ENCODE results near the gene RNF213.

Gene RNF213

DNA sequence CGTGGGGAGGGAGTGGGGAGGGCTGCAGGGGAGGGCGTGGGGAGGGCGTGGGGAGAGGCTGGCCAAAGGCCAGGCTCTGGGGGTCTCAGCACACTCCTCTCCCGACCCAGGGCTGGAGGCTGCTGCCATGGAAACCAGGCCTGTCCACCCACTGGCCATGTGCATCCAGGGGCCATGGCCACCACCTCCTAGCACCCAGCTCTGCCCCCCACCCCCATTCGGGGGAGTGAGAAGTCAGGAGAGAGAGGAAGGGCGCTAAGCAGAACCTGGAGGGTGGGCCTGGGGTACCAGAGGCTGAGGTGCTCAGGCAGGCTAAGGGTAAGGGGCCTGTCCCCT, 184.0 kb downstream of the RNF213 start:
- H3K9me2 ChIP-seq (replicated peaks; ENCODE audit: low read depth, low read length), result no peaks in the 10 kb centered on the region
- H4K20me1 ChIP-seq (ENCODE audit: insufficient read depth, low read length, poor library complexity, severe bottlenecking), result no peaks in the 10 kb centered on the region
- no peaks in the 10 kb centered on the region for H3F3A ChIP-seq (ENCODE audit: low read depth)

DNA sequence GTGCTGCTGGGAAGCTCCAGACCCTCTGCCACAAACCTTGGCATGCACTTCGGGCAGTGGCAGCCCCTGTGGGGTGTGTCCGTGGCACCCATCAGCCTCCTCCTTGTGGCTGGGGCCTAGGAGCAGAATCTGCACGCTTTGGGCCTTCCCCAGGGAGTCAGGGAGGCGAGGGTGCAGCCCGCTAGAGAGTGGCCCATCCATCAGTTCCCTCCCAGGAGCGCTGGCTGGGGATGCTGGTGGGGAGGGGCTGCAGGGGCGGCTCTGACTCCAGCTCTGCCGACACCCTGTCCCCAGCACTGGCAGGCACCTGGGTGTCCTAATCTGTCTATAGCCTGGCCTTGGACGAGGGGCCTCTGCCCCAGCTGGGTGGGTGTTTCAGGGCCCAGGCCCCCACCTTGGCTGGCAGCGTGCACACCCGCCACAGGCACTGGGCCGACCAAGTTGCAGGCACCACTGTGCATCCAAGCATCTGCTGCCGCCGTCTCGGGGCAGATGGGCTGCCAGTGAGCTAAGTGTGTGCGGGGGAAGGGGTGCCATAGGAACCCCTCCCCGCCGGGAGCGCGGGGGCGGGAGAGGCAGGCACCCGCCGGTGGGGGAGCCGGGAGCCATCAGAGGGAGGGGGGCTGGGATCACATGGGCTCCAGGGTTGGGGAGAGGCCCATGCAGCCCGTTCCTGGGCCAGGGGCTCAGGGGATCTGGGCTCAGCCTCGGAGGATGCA, 184.5 kb downstream of the RNF213 start:
- no peaks in the 10 kb centered on the region for H3K4me1 ChIP-seq (ENCODE audit: insufficient read depth, low read length, poor library complexity, severe bottlenecking)
- H3K79me2 ChIP-seq (ENCODE audit: insufficient read depth, low read length), result no peaks in the 10 kb centered on the region
- TF ChIP-seq, protein P1, sequence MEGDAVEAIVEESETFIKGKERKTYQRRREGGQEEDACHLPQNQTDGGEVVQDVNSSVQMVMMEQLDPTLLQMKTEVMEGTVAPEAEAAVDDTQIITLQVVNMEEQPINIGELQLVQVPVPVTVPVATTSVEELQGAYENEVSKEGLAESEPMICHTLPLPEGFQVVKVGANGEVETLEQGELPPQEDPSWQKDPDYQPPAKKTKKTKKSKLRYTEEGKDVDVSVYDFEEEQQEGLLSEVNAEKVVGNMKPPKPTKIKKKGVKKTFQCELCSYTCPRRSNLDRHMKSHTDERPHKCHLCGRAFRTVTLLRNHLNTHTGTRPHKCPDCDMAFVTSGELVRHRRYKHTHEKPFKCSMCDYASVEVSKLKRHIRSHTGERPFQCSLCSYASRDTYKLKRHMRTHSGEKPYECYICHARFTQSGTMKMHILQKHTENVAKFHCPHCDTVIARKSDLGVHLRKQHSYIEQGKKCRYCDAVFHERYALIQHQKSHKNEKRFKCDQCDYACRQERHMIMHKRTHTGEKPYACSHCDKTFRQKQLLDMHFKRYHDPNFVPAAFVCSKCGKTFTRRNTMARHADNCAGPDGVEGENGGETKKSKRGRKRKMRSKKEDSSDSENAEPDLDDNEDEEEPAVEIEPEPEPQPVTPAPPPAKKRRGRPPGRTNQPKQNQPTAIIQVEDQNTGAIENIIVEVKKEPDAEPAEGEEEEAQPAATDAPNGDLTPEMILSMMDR (conservative IDR thresholded peaks at IDR 0.05; ENCODE audit: low read length), result no peak
- no peak for TF ChIP-seq EZH2phosphoT487 (IDR thresholded peaks at IDR 0.05; ENCODE audit: borderline replicate concordance)
- H3K4me2 ChIP-seq (ENCODE audit: low read depth, low read length, poor library complexity, severe bottlenecking), result no peak overlapping the region
- no peak overlapping the region for H3K4me3 ChIP-seq (ENCODE audit: low read length, poor library complexity, severe bottlenecking)
- no peak overlapping the region for H3K9ac ChIP-seq (ENCODE audit: low read depth, low read length, poor library complexity, severe bottlenecking)
- H3K9me2 ChIP-seq (replicated peaks; ENCODE audit: low read depth, low read length), result no peaks in the 10 kb centered on the region
- no peaks in the 10 kb centered on the region for H3K36me3 ChIP-seq (ENCODE audit: insufficient read depth, low read length)
- no peaks in the 10 kb centered on the region for H3F3A ChIP-seq (ENCODE audit: low read depth)
- H4K20me1 ChIP-seq (ENCODE audit: insufficient read depth, low read length, poor library complexity, severe bottlenecking), result no peaks in the 10 kb centered on the region
- H3K27me3 ChIP-seq (ENCODE audit: insufficient read depth, low read length, poor library complexity, severe bottlenecking), result no peaks in the 10 kb centered on the region
- no peaks in the 10 kb centered on the region for H3K9me3 ChIP-seq (ENCODE audit: insufficient read depth, low read depth, low read length)
- H2AFZ ChIP-seq (ENCODE audit: low read length), result no peak overlapping the region

More for the DNA sequence above, 184.0 kb downstream of the RNF213 start:
- Histone ChIP-seq H3K79me2 (ENCODE audit: insufficient read depth, low read length) (no peaks in the 10 kb centered on the region), H3K4me1 (ENCODE audit: insufficient read depth, low read length, poor library complexity, severe bottlenecking) (no peaks in the 10 kb centered on the region), H3K9me3 (ENCODE audit: insufficient read depth, low read depth, low read length) (no peaks in the 10 kb centered on the region), H3K27me3 (ENCODE audit: insufficient read depth, low read length, poor library complexity, severe bottlenecking) (no peaks in the 10 kb centered on the region), H3K9ac (ENCODE audit: low read depth, low read length, poor library complexity, severe bottlenecking) (no peak overlapping the region), H3K36me3 (ENCODE audit: insufficient read depth, low read length) (no peaks in the 10 kb centered on the region), H3K4me2 (ENCODE audit: low read depth, low read length, poor library complexity, severe bottlenecking) (no peak overlapping the region), H2AFZ (ENCODE audit: low read length) (no peak overlapping the region), H3K4me3 (ENCODE audit: low read length, poor library complexity, severe bottlenecking) (no peak overlapping the region)
- TF ChIP-seq, protein P1 (conservative IDR thresholded peaks at IDR 0.05; ENCODE audit: low read length), result no peak
- no peak for TF ChIP-seq EZH2phosphoT487 (IDR thresholded peaks at IDR 0.05; ENCODE audit: borderline replicate concordance)

DNA sequence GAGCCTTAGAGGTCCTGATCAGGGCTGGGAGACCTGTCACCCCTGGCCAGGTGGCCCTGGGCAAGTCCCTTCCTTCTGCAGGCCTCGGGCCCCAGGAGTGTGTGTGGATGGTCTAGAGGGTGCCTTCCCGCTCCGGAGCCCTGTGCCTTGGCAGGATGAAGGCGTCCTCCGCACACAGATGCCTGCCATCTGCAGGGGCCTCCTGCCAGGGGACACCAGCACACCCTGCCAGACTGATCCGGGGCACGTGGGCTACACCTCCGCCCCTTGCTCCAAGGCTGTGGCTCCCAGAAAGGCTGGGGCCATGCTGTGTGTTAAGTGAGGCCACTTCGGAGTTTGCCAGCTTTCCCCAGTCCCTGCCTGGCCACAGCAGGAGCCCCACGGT, 185.1 kb downstream of the RNF213 start:
- no peaks in the 10 kb centered on the region for H3K36me3 ChIP-seq (ENCODE audit: insufficient read depth, low read length)
- TF ChIP-seq EZH2phosphoT487 (IDR thresholded peaks at IDR 0.05; ENCODE audit: borderline replicate concordance), result no peak
- TF ChIP-seq, protein P1 (conservative IDR thresholded peaks at IDR 0.05; ENCODE audit: low read length), result no peak
- no peaks in the 10 kb centered on the region for H3K4me1 ChIP-seq (ENCODE audit: insufficient read depth, low read length, poor library complexity, severe bottlenecking)
- H4K20me1 ChIP-seq (ENCODE audit: insufficient read depth, low read length, poor library complexity, severe bottlenecking), result no peaks in the 10 kb centered on the region
- H3K9me2 ChIP-seq (replicated peaks; ENCODE audit: low read depth, low read length), result no peaks in the 10 kb centered on the region
- no peaks in the 10 kb centered on the region for H3K27me3 ChIP-seq (ENCODE audit: insufficient read depth, low read length, poor library complexity, severe bottlenecking)
- H3K4me2 ChIP-seq (ENCODE audit: low read depth, low read length, poor library complexity, severe bottlenecking), result no peak overlapping the region
- no peak overlapping the region for H3K9ac ChIP-seq (ENCODE audit: low read depth, low read length, poor library complexity, severe bottlenecking)
- no peaks in the 10 kb centered on the region for H3K9me3 ChIP-seq (ENCODE audit: insufficient read depth, low read depth, low read length)
- H2AFZ ChIP-seq (ENCODE audit: low read length), result no peak overlapping the region
- no peaks in the 10 kb centered on the region for H3F3A ChIP-seq (ENCODE audit: low read depth)
- H3K79me2 ChIP-seq (ENCODE audit: insufficient read depth, low read length), result no peaks in the 10 kb centered on the region
- H3K4me3 ChIP-seq (ENCODE audit: low read length, poor library complexity, severe bottlenecking), result no peak overlapping the region
